ENCODE measurements around the gene LOX. TPM values are rescaled to one million over a fixed set of nuclear protein-coding genes. Genes with fewer than 3 reads are reported as not detected.

The LOX gene, protein sequence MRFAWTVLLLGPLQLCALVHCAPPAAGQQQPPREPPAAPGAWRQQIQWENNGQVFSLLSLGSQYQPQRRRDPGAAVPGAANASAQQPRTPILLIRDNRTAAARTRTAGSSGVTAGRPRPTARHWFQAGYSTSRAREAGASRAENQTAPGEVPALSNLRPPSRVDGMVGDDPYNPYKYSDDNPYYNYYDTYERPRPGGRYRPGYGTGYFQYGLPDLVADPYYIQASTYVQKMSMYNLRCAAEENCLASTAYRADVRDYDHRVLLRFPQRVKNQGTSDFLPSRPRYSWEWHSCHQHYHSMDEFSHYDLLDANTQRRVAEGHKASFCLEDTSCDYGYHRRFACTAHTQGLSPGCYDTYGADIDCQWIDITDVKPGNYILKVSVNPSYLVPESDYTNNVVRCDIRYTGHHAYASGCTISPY
- total RNA-seq = 6.5 TPM

DNA sequence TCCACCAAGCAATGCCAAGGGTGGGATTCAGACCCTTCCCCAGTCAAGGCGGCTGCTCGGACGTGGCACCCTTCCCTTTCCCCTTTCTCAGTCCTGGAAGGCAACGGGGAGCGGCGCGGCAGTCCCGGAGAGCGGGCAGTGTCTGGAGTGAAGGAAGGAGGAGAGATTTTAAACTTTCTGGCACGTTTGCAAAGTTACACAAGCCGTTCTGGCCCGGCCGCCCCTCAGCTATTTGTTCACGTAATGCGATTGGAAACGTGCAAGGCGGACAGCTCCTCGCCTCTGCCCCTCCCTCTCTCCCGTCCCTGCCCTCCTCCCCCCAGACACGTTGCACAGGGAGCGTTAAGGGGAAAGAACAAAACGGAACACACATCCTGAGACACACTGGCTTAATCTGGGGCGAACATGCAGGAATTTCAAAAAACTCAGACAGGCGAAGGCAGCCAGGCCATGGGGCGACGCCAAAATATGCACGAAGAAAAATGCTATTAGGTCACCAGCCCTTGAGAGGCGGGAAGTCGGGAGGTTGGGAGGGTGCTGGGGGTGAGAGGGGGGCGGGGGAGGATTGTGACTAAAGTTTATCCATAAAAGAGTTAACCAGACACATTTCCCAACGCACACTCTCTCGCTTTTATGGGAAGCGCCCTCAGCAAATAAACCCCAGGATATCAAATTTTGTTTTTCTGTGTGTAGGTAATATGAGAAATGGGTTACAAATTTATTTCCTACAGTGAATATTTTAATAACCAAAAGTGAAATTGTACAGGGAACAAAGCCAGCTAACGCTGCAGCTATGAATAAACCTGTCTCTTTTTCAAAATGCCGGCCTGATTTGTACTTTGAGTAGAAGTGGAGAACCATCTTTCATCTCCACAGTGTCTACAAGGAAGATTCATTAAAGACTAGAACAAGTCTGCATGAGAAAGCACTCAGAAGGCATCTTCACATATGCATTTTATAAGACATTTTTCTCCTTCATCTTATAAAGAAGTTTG is at the start of gene LOX:
Gene LOX, minus strand, starts transcription at position 144 of the 995 bp plus-strand sequence. CDS start 274 bp downstream, outside the sequence.
- DNase-seq (ENCODE audit: low spot score) = peak; percentile 80

DNA sequence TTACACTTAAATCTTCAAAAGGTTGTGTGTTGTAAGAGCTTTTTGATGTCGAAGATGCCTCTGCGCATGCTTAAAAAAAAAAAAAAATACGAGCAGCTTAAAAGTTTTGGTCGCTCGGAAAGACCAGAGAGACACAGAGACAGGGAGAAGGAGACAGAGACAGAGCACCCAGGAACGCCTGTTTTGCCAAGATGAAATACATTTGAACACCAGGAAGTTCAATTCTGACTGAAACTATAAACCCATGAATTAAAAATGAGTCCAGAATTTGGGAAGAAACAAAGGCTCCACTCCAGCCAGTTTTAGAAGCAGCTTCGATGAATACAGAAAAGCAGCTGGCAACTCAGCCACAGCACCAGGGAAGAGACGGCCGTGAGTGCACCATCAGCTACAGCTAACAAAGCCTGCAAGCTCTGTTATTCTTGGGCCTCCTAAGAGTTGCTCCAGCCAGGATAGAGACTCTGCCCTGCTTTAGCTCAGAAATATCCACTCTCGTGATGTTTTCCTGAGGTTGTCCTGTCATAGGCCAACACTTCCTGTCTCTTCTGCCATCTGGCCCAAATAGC is 48.8 kb upstream of the LOX start:
- no peak for DNase-seq (ENCODE audit: low spot score)

DNA sequence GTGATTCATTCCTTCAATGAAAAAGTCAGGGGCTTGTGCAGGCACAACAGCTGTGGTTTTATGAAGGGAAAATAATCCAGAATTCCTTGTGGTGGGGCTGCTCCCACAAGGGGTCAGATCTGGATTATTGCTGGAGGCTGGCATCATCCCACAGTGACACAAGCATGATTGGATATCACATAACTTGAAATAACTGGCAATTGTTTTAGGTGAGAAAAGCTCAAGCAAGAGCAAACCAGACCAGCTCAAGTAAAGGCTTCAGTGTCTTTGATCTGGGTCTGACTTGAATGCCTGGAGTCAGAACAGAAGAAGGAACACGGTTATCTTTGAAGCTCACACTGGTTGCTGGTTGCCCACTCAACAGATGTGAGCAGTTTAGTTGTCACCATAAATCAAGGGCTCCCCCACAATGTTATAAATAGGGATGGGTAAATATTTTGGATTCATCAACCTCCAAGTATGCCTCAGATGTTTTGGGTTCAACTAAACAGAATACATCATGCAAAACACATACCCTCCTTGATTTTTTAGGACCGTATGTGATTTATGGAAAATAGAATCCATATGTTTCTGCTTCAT is 48.2 kb upstream of the LOX start:
- DNase-seq (ENCODE audit: low spot score) = no peak

DNA sequence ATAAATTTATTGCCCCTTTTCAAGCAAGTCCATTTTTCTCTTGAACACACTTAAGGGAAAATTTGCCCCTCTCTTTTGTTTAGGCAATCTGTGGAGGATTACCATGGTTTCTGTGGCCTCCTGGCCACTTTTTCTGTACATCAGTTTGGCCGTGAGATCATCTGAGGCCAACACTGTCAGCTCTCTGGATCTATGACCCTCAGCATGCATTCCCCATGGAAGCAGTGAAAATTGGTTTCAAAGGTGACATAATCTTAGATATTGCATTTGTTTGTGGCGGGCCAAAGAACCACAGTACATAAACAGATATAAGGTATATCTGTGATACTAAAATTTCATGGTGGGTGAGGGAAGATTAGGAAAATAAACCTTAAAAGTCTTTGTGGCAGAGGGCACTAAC is 46.7 kb upstream of the LOX start:
- DNase-seq (ENCODE audit: low spot score) = no peak

DNA sequence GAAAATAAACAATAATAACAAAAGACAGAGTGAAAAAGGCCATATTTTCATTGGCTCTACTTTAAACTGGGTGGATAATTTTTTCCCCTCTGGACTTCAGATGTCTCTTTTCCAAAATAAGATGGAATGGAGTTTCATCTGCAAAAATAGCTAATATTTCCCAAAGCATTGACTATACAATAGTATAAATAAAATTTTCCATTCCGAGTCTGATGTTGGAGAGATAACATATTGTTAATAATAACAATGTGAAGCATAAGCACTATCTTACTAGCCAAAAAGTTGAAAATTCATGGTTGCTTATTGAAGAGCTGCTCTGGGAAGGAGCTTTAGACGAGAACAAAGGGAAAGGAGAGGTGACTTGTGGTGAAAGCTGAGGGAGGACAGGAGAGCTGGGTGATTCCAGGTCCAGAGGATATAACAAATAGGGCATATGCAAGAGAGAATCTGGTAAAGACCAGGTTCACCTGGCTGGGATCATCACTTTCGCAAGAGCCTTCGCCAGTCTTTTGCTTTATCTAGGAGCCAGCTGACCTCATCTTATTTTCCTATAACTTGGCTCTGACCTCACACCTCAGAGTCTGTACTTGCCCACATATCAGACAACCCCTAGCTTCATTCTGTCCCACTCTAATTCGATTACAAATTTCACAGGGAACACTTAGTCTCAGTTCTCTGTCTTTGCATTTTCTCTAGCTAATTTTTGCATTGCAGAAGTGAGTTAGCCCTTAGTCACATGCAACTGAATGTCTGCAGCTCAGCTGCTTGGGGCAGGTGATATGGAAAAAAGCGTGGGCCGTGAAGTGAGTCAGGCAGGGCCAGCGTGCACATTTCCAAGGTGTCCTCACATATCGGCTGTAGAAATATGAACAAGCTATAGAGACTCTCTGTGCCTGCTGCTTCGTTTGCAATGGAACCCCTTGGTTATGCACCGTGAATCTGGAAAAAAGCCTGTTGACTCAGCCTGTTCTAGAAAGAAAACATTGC is 43.7 kb upstream of the LOX start:
- DNase-seq (ENCODE audit: low spot score) = no peak

DNA sequence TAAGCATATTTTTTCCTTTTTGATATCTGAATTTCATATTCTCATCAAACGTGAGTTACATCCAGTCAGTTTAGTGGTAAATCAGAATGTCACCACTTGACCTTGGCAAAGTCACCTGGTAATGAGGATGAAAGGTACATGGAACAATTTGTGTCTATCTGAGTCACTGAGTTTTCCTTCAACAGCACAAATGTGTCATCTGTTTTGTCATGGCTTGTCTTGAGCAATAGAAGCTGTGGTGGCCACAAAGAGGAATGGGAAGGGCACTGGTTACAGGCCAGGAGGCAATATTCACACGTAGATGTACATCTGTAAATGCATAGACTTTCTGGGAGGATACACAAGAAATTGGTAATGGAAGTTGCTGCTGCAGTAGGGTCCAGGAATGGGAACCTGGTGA is 42.9 kb upstream of the LOX start:
- no peak for DNase-seq (ENCODE audit: low spot score)

DNA sequence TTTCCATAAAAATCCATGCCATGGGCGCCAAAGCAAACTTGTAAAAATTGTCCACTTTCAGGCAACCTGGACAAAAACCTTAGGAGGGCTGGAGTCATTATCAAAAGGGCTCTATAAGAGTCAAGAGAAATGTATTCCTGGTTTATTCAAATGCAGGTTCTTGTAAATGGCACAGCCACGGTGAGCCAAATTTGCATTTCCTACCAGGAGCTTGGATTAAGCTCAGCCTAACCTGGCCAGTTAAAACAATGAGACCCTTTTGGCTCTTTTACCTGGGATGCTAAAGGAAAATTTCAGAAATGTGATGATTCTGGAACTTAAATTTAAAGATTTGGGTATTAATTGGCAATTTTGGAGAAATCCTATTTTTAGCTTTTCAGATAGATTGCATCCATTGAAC is 42.4 kb upstream of the LOX start:
- DNase-seq (ENCODE audit: low spot score) = no peak

DNA sequence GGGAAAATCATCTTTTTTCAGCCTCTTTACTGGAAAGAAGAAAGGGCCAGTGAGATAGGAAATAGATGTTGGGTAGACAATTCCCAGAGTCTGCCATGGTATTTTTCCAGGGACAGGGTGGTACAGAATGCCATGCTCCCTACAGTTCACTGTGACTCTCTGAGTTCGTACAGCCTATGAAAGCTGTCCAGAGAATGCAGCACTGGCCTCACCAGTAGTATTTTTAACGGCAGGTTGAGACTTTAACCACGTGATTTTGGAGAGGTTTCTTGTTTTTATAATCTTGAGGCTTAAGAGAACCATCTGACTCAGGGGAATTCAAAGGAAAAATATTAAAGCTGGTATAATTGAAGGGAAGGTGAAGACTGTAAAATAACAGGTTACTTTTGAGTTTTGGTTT is 41.1 kb upstream of the LOX start:
- no peak for DNase-seq (ENCODE audit: low spot score)

DNA sequence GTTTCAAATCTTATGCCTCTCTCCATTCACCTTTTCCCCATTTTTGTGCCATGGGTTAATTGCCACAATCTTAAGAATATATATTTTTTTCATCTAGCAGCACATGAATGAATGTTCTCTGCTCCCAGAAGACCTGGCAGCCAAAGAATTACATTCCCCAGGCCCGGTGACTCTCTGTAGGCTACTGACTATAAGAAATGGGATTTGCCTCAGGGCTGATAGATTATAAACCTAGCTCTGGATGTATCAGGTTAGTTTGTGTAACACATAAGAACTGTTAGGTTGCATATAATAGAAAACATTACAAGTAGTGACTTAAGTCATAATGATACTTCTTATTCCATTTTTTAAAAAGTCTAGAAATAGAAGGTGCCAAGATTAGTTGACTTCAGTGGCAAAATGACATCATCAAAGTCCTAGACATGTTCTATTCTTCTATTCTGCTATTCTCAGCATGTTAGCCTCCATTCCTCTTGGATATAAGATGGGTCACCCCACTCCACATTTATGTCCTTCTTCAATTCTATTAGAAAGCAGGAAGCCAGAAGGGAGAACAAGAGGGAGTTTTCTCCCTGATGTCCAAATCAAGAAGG is 40.4 kb upstream of the LOX start:
- no peak for DNase-seq (ENCODE audit: low spot score)

DNA sequence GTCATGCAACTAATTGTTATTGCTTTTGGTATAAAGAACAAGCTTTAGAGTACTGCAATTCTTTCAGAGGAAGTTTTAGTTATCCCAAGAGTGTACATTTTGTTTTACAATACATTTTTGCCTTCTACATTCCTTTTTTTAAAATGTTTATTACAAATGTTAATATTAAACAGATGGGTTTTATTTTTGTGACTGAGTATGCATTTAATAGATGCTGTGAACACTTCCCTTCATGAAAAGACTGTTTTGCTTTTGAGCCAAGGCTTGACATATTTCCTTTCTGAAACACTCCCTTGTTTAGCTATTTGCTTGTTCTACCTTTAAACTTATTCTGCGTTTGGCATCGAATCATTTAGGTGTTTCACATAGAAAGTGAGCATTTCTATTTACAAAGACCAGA is 36.4 kb upstream of the LOX start:
- DNase-seq (ENCODE audit: low spot score) = no peak

DNA sequence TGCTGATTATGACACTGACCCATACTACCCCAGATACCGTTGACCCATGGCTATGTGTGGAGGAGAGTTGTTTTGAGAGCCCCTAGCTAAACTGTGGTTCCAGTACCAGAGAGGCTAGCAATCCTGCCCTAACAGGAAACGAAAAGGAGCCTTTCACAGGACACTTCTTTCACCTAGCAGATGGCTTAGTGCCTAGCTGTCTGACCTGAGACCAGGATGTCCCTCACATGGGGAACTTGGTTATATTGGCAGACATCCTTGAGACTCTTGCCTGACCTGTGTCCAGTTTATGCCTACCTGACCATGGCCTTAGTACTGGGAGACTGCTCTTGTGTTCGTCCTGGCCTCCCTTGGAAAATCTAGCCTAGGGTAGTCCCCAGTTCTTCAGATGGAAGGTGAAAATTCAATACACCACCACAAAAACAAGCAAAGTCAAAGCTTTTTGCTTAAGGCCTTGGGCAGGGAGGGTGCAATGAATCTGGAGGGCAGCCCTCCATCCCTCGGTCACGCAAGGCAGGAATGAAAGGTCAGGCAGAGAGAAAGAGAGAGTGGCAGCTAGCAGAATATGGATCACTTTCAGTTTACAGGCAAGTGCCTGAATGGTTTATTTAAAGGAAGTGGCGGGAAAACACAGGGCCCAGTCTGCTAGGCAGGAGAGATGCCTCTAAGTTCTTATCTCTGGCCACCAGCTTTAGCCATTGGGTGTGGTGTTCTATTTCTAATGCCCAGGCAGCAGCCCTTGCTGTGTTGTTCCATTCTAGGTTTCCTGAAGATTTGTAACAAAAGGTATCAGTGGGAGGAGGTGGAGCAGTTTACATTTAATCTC is 34.9 kb upstream of the LOX start:
- no peak for DNase-seq (ENCODE audit: low spot score)

DNA sequence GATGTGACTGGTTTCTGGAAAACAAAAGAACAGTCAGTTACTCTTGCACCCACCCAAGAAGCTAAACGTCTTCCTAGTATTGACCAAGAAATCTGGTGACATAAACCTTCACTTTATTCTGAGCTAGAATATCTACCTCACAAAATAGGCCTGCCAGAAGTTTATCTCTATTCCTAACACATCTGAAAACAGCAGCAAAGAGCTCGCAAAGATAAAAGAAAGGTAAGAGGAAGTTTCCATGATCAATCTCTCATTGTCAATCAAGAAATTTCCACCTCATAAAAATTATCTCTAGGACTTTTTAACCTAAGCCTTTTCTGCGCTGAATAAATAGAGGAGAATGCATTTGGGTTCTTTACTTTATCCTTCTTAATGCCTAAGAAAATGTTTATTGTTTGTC is 34.0 kb upstream of the LOX start:
- DNase-seq (ENCODE audit: low spot score) = no peak

DNA sequence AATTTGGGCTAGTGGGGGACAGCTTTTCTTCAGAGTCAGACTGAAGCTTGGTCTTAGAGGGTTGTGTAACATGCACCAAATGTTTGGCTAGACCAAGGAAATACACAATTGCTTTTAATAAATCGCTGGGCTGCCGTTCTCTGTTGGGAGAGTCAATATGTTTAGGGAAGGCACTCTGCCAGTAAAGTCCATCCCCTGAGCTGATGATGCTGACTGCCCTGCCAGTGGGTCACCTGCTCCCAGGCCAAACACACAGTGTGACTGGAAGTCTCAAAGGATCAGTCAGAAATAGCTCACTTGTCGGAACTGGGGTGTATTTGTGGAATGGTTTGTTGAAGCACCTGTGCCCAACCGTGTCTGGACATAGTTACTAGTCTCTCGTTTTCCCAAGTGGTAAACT is 33.4 kb upstream of the LOX start:
- DNase-seq (ENCODE audit: low spot score) = no peak

DNA sequence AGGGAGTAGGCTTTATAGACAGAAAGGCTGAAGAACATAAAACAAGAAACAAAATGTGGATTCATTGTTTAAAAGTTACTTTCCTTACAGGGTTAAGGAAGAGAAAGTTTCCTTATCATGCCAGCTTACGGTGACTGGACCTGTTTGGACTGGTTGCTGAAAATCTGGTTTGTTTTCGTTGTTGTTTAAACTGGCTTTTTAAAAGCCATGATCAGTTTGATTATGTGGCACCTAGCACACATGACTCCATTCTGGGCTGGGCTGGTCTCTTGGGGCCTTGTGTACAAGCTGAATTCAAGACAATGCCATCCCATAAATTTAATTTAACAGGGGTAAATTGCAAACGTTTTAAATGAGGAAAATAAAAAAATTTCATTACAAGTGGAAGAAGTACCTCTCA is 32.9 kb upstream of the LOX start:
- DNase-seq (ENCODE audit: low spot score) = peak; percentile 66

DNA sequence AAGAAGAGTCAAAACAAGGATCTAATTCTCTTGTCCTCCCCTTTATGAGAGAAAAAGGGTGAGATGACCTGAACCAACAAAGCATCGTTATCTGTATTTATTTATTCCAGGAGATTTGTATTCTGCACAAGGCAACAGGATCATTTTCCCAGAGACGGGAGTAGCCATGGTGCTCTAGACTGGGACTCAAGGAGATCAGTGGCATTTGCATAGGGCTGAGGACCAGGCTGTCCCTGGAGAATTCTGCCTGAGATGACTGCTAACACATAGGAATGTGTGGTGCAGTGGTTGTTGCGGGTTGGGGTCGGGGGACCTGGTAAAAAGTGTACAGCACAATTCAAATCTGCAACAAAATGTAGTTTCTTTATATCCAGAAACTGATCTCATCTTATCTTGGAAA is 29.0 kb upstream of the LOX start:
- DNase-seq (ENCODE audit: low spot score) = no peak

DNA sequence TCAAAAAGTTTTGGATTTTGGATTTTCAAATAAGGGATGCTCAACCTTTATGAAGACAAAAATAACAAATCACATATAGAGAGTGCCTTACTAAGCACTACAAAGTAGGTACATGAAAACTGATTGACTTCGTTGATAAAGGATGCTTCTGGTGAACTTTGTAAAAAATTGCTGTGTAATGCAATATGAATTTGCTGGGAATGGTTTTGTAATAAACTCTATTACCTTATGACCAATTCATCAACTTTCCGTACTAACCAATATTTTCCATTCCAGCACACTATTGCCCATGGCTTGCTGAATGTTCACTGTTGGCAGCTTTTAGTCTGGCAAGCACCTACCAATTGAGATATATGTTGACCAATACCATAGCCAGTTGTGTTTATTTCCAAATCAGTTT is 27.9 kb upstream of the LOX start:
- no peak for DNase-seq (ENCODE audit: low spot score)

DNA sequence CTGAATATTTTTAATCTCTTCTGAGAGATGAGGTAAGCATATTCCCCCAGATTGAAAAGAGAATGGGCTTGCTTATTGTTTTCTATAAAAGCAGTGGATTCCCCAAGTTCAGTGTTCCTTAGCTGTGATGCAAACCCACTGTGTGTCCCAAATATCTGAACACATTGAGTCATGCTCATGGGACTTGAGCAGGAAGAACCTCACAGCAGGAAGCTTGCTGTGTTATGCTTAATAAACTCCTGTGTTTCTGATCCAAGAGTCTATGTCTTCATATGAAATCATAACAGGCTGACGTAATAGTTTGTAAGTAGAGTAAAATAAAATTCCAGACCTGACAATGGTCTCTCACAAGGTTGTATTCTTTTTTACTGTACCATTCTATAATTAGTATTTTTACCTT is 24.8 kb upstream of the LOX start:
- DNase-seq (ENCODE audit: low spot score) = no peak

DNA sequence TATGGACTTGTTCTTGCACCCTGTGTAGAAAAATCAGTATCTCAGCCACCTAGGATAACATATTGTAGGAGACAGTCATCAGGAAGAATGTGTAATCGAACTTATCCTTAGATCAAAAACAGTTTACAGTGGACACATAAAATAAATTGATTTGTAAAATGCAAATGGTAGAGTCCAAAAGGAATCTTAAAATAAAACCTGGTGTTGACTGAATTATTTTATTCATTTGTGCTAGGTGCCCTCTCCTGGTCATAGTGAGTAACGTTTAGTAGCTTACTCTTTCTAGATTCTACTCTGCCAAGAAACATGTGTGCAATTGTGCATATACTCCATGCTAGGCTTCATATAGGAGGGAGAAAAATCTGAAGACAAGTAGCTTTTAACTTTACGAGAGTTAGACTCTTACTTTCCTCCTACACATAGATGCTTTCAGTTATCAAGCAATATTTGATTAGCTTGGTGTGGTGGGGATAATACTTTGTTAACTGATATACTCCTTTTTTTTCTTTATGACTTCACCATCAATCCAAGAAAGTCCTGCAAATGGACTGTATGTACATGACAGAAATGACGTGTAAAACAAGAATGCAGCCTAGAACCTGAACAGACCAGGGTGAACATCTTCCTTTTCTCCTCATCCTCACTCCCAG is 23.7 kb upstream of the LOX start:
- DNase-seq (ENCODE audit: low spot score) = no peak

Measured in ureter (tissue), 1 donor.